ENCODE measurements around the gene RPTOR.

RPTOR gene

DNA sequence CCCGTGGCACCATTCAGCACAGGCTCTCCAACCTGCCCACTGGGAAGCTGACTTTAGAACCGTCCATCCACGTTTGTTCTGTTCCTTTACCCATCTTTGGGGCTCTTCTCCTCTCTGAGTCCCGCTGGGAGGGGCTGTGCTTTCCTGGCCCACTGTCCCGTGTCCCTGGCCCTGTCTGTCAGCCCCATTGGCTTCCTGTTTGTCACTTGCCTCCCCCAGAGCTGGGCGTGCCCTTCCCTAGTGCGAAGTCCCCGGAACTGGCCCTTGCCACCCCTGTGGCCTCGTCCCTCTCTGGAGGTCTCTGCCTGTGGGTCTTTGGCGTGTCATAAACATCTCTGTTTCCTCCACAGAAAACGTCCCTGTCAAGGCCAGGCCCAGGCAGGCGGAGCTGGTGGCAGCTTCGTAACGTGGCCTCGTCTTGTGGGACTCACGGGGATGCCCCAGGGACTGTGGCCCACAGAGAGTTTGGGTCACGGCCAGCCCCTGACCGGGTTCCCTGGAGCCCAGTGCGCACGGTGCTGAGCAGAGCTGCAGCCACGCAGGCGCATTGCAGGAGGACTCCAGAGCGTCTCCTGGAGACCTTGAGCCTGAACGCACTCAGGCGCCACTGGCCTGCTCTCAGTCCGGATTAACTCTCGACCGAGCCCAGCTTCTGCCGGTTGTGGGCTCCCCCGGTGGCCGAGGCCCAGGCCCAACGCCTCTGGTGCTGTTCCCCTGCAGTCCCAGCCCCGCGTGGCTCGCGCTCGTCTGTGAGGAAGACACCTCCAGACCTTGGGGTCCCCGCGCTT is 454.3 kb downstream of the RPTOR start:
- no peak overlapping the region for H2BK5ac ChIP-seq (ENCODE audit: low read length)
- no peak overlapping the region for H3K4ac ChIP-seq (ENCODE audit: low read depth, low read length)
- H3K27me3 ChIP-seq (ENCODE audit: insufficient read depth, low read length, poor library complexity) = peaks cover 4% of the 10 kb centered on the region
- no peak overlapping the region for H3K18ac ChIP-seq (ENCODE audit: low read length)
- no peak overlapping the region for H2BK120ac ChIP-seq (ENCODE audit: low read depth, low read length)
- no peak overlapping the region for H3K4me2 ChIP-seq (ENCODE audit: low read length)
- H3K23ac ChIP-seq (ENCODE audit: low read length) = no peak overlapping the region
- no peak overlapping the region for H2BK15ac ChIP-seq (replicated peaks; ENCODE audit: low read depth)
- no peaks in the 10 kb centered on the region for H3K36me3 ChIP-seq (ENCODE audit: control insufficient read depth, insufficient read depth, low read length)
- no peak overlapping the region for H4K5ac ChIP-seq (ENCODE audit: low read length)
- DNase-seq = no peak
- H3K4me3 ChIP-seq (ENCODE audit: low read length) = no peak overlapping the region
- H4K8ac ChIP-seq (ENCODE audit: low read depth, low read length) = no peak overlapping the region
- H3K9ac ChIP-seq (ENCODE audit: low read length) = no peak overlapping the region
- WGBS (ENCODE audit: extremely low coverage, insufficient coverage, low lambda C conversion rate) = no CpG with 5 or more reads among the region's 39 CpGs
- no peaks in the 10 kb centered on the region for H3K4me1 ChIP-seq (ENCODE audit: control insufficient read depth, low read depth, low read length)
- no peak overlapping the region for H3K56ac ChIP-seq (ENCODE audit: low read length)
- no peaks in the 10 kb centered on the region for H3K79me2 ChIP-seq (ENCODE audit: control insufficient read depth, insufficient read depth, low read length)
- no peak overlapping the region for H2AK5ac ChIP-seq (ENCODE audit: low read length)
- H3K79me1 ChIP-seq (ENCODE audit: low read length) = no peaks in the 10 kb centered on the region
- no peak overlapping the region for H3K27ac ChIP-seq (ENCODE audit: low read depth, low read length)

DNA sequence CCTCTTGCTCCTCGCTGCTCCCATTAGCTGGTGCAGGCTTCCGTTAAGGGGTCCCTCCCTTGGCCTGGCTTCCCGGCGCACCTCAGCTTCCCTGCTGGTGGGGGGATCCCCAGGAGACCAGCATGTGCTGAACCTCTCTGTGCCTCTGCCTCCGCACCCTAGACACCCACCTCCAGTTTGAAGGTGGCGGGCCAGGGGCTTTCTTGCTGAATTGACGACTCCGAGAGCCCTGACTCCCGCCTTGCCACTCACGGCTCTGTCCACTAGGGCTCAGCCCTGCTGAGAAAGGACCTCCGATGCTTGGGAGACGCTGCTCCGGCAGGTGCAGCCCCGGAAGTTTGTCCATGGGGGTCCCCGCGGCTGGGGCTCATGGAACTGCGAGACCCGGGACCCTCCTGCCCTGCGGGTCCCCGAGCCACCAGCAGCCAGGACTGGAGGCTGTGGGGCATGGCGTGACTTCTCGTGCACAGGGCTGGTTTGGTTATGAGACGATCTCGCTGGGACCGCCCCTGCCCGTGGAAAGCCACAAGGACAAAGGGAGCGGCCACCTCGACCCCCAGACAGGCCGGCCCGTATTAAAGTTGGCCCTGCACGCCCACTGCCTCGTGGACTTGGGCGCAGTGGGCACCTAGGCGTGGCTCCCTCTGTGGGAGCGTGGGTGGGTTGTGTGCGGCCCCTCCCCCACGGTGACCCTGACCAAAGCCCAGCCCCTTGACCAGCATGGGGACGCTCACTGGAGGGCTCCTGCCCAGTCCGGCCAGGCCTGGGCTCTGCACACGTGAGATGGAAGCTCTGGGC is 455.1 kb downstream of the RPTOR start:
- H3K4me3 ChIP-seq (ENCODE audit: low read length) = no peak overlapping the region
- H3K36me3 ChIP-seq (ENCODE audit: control insufficient read depth, insufficient read depth, low read length) = no peaks in the 10 kb centered on the region
- no peak overlapping the region for H3K27ac ChIP-seq (ENCODE audit: low read depth, low read length)
- H3K18ac ChIP-seq (ENCODE audit: low read length) = no peak overlapping the region
- no peak overlapping the region for H4K5ac ChIP-seq (ENCODE audit: low read length)
- no peaks in the 10 kb centered on the region for H3K79me2 ChIP-seq (ENCODE audit: control insufficient read depth, insufficient read depth, low read length)
- H3K4me1 ChIP-seq (ENCODE audit: control insufficient read depth, low read depth, low read length) = no peaks in the 10 kb centered on the region
- H2BK15ac ChIP-seq (replicated peaks; ENCODE audit: low read depth) = no peak overlapping the region
- no peak overlapping the region for H2AK5ac ChIP-seq (ENCODE audit: low read length)
- no CpG with 5 or more reads among the region's 40 CpGs for WGBS (ENCODE audit: extremely low coverage, insufficient coverage, low lambda C conversion rate)
- H3K4me2 ChIP-seq (ENCODE audit: low read length) = no peak overlapping the region
- peaks cover 7% of the 10 kb centered on the region for H3K27me3 ChIP-seq (ENCODE audit: insufficient read depth, low read length, poor library complexity)
- H3K23ac ChIP-seq (ENCODE audit: low read length) = no peak overlapping the region
- H3K79me1 ChIP-seq (ENCODE audit: low read length) = no peaks in the 10 kb centered on the region
- no peak overlapping the region for H3K9ac ChIP-seq (ENCODE audit: low read length)
- no peak overlapping the region for H2BK5ac ChIP-seq (ENCODE audit: low read length)
- no peak for DNase-seq
- H2BK120ac ChIP-seq (ENCODE audit: low read depth, low read length) = no peak overlapping the region
- H3K56ac ChIP-seq (ENCODE audit: low read length) = no peak overlapping the region
- H4K8ac ChIP-seq (ENCODE audit: low read depth, low read length) = no peak overlapping the region
- no peak overlapping the region for H3K4ac ChIP-seq (ENCODE audit: low read depth, low read length)

DNA sequence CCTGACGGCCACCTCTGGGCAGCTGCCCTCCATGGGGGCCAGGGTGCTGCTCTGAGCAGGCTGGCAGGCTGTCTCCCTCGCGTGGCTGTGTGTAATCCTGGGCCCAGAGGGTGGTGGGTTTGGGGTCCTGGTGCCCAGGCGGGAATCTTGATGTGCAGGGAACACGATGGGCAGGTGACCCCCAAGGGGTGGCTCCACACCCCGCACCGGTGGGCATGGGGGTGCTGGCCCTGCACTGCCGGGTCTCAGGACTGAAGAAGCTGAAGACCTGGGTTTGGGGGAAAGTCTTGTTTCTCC is 455.6 kb downstream of the RPTOR start:
- no CpG with 5 or more reads among the region's 8 CpGs for WGBS (ENCODE audit: extremely low coverage, insufficient coverage, low lambda C conversion rate)
- no peak overlapping the region for H3K27ac ChIP-seq (ENCODE audit: low read depth, low read length)

DNA sequence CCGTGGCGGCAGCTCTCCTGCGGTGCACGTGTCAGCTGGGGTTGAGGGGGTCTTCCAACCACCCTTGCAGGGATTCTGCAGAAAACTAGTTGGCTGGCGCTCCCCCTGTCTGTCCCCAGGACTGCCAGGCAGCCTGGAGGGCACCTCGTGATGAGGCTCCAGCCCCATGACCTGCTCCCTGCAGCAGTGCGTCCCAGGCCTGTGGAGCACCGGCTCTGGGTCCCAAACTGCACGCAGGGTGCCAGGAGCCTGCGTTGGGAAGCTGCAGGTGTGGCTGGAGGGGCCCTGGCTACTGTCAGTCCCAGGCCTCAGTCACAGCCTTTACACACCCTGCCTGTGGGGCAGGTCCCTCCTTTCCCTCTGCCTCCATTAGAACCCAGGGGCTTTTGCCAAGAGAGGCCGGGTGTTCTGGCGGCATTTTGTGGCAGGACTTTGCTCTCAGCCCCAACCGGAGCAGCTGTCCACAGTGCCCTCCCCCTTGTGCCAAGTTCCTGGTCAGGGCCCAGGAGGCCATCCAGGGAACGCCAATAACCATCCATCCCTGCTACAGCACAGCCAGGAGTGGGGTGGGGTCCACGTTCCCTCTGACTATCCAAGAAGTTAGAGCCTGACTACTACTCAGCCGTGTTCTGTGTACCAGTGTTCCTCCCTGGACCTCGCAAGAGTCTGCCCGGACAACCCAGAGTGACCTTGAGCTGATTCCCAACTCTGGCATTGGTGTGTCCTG is 456.2 kb downstream of the RPTOR start:
- Histone ChIP-seq H3K36me3 (ENCODE audit: control insufficient read depth, insufficient read depth, low read length) (no peaks in the 10 kb centered on the region), H3K18ac (ENCODE audit: low read length) (no peak overlapping the region), H2AK5ac (ENCODE audit: low read length) (no peak overlapping the region), H2BK5ac (ENCODE audit: low read length) (no peak overlapping the region), H3K4ac (ENCODE audit: low read depth, low read length) (no peak overlapping the region), H4K5ac (ENCODE audit: low read length) (no peak overlapping the region), H3K23ac (ENCODE audit: low read length) (no peak overlapping the region), H4K8ac (ENCODE audit: low read depth, low read length) (no peak overlapping the region), H3K79me1 (ENCODE audit: low read length) (no peaks in the 10 kb centered on the region), H3K4me2 (ENCODE audit: low read length) (no peak overlapping the region), H3K79me2 (ENCODE audit: control insufficient read depth, insufficient read depth, low read length) (no peaks in the 10 kb centered on the region), H3K56ac (ENCODE audit: low read length) (no peak overlapping the region), H3K9ac (ENCODE audit: low read length) (no peak overlapping the region), H3K27me3 (ENCODE audit: insufficient read depth, low read length, poor library complexity) (peaks cover 7% of the 10 kb centered on the region), H3K4me1 (ENCODE audit: control insufficient read depth, low read depth, low read length) (no peaks in the 10 kb centered on the region), H2BK15ac (replicated peaks; ENCODE audit: low read depth) (no peak overlapping the region), H3K27ac (ENCODE audit: low read depth, low read length) (no peak overlapping the region), H2BK120ac (ENCODE audit: low read depth, low read length) (no peak overlapping the region), H3K4me3 (ENCODE audit: low read length) (no peak overlapping the region)
- DNase-seq = no peak
- WGBS (ENCODE audit: extremely low coverage, insufficient coverage, low lambda C conversion rate) = no CpG with 5 or more reads among the region's 18 CpGs

More for the DNA sequence above, 455.6 kb downstream of the RPTOR start:
- Histone ChIP-seq H2BK15ac (replicated peaks; ENCODE audit: low read depth) (no peak overlapping the region), H3K4ac (ENCODE audit: low read depth, low read length) (no peak overlapping the region), H2BK5ac (ENCODE audit: low read length) (no peak overlapping the region), H3K56ac (ENCODE audit: low read length) (no peak overlapping the region), H3K4me1 (ENCODE audit: control insufficient read depth, low read depth, low read length) (no peaks in the 10 kb centered on the region), H3K9ac (ENCODE audit: low read length) (no peak overlapping the region), H3K79me1 (ENCODE audit: low read length) (no peaks in the 10 kb centered on the region), H4K8ac (ENCODE audit: low read depth, low read length) (no peak overlapping the region), H3K4me3 (ENCODE audit: low read length) (no peak overlapping the region), H3K23ac (ENCODE audit: low read length) (no peak overlapping the region), H3K4me2 (ENCODE audit: low read length) (no peak overlapping the region), H3K79me2 (ENCODE audit: control insufficient read depth, insufficient read depth, low read length) (no peaks in the 10 kb centered on the region), H3K36me3 (ENCODE audit: control insufficient read depth, insufficient read depth, low read length) (no peaks in the 10 kb centered on the region), H3K18ac (ENCODE audit: low read length) (no peak overlapping the region), H2BK120ac (ENCODE audit: low read depth, low read length) (no peak overlapping the region), H2AK5ac (ENCODE audit: low read length) (no peak overlapping the region), H3K27me3 (ENCODE audit: insufficient read depth, low read length, poor library complexity) (peaks cover 7% of the 10 kb centered on the region), H4K5ac (ENCODE audit: low read length) (no peak overlapping the region)
- DNase-seq = no peak

DNA sequence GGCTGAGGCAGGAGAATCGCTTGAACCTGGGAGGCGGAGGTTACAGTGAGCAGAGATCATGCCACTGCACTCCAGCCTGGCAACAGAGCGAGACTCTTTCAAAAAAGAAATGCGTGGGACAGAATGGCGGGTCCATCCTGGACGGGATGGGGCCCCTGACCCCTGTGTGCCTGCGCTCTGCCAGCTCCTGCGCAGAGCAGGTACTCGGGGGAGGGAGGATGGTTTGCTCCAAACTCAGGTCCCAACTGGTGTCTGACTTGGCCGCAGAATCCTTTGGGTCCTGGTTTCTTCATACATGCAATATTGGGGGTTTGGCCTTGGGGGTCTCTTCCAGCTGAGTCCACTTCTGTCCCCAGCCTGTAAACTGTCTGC is 457.4 kb downstream of the RPTOR start:
- Histone ChIP-seq H4K5ac (ENCODE audit: low read length) (no peak overlapping the region), H3K23ac (ENCODE audit: low read length) (no peak overlapping the region), H3K56ac (ENCODE audit: low read length) (no peak overlapping the region), H3K4me2 (ENCODE audit: low read length) (no peak overlapping the region), H3K18ac (ENCODE audit: low read length) (no peak overlapping the region), H3K9ac (ENCODE audit: low read length) (no peak overlapping the region), H3K27ac (ENCODE audit: low read depth, low read length) (no peak overlapping the region), H2BK120ac (ENCODE audit: low read depth, low read length) (no peak overlapping the region), H3K27me3 (ENCODE audit: insufficient read depth, low read length, poor library complexity) (peaks cover 7% of the 10 kb centered on the region), H3K4me3 (ENCODE audit: low read length) (no peak overlapping the region), H3K79me1 (ENCODE audit: low read length) (no peaks in the 10 kb centered on the region), H4K8ac (ENCODE audit: low read depth, low read length) (no peak overlapping the region), H3K4ac (ENCODE audit: low read depth, low read length) (no peak overlapping the region), H3K4me1 (ENCODE audit: control insufficient read depth, low read depth, low read length) (no peaks in the 10 kb centered on the region), H2BK5ac (ENCODE audit: low read length) (no peak overlapping the region), H3K79me2 (ENCODE audit: control insufficient read depth, insufficient read depth, low read length) (no peaks in the 10 kb centered on the region), H3K36me3 (ENCODE audit: control insufficient read depth, insufficient read depth, low read length) (no peaks in the 10 kb centered on the region), H2BK15ac (replicated peaks; ENCODE audit: low read depth) (no peak overlapping the region), H2AK5ac (ENCODE audit: low read length) (no peak overlapping the region)
- no CpG with 5 or more reads among the region's 10 CpGs for WGBS (ENCODE audit: extremely low coverage, insufficient coverage, low lambda C conversion rate)
- DNase-seq = no peak

All from mesendoderm (in vitro differentiated cells).